ENCODE measurements around the gene PEPD. TPM values are rescaled to one million over a fixed set of nuclear protein-coding genes. Genes with fewer than 3 reads are reported as not detected.

PEPD gene
- total RNA-seq, 1 experiment from 2014 or later = 40.5 TPM

DNA sequence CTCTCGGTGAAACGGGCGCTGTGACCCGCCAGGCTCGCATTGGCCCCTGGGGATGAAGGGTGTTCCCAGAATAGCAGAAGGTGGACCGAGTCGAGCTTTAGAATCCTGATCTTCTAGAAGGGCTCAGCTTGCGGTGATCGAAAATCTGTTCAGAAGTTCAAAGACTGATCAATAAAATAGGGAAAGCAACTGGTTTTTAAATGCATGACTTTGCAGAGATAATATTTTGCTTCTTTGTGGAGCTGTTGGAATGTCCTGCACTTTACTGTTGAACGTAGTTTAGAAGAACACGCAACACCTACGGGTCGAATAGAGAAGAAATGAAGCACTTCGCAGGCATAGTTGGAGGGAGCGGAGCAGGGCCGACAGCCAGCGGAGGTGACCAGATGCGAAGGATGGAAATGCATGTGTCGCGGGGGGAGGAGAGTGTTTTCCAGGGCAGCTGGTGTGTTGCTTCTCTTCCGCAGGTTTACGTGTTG is 147.3 kb downstream of the PEPD start (continued):
- TF ChIP-seq POLR2AphosphoS5 (IDR thresholded peaks at IDR 0.05; ENCODE audit: low read depth, low read length) = no peak
- TF ChIP-seq, protein P1, sequence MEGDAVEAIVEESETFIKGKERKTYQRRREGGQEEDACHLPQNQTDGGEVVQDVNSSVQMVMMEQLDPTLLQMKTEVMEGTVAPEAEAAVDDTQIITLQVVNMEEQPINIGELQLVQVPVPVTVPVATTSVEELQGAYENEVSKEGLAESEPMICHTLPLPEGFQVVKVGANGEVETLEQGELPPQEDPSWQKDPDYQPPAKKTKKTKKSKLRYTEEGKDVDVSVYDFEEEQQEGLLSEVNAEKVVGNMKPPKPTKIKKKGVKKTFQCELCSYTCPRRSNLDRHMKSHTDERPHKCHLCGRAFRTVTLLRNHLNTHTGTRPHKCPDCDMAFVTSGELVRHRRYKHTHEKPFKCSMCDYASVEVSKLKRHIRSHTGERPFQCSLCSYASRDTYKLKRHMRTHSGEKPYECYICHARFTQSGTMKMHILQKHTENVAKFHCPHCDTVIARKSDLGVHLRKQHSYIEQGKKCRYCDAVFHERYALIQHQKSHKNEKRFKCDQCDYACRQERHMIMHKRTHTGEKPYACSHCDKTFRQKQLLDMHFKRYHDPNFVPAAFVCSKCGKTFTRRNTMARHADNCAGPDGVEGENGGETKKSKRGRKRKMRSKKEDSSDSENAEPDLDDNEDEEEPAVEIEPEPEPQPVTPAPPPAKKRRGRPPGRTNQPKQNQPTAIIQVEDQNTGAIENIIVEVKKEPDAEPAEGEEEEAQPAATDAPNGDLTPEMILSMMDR (IDR thresholded peaks at IDR 0.05 in 2 of 3, conservative IDR thresholded peaks at IDR 0.05 in 1 of 3; ENCODE audit: borderline replicate concordance in 1 of 3, insufficient read depth in 1 of 3, low read depth in 2 of 3, low read length in 2 of 3) = no peak
- TF ChIP-seq, protein P2, sequence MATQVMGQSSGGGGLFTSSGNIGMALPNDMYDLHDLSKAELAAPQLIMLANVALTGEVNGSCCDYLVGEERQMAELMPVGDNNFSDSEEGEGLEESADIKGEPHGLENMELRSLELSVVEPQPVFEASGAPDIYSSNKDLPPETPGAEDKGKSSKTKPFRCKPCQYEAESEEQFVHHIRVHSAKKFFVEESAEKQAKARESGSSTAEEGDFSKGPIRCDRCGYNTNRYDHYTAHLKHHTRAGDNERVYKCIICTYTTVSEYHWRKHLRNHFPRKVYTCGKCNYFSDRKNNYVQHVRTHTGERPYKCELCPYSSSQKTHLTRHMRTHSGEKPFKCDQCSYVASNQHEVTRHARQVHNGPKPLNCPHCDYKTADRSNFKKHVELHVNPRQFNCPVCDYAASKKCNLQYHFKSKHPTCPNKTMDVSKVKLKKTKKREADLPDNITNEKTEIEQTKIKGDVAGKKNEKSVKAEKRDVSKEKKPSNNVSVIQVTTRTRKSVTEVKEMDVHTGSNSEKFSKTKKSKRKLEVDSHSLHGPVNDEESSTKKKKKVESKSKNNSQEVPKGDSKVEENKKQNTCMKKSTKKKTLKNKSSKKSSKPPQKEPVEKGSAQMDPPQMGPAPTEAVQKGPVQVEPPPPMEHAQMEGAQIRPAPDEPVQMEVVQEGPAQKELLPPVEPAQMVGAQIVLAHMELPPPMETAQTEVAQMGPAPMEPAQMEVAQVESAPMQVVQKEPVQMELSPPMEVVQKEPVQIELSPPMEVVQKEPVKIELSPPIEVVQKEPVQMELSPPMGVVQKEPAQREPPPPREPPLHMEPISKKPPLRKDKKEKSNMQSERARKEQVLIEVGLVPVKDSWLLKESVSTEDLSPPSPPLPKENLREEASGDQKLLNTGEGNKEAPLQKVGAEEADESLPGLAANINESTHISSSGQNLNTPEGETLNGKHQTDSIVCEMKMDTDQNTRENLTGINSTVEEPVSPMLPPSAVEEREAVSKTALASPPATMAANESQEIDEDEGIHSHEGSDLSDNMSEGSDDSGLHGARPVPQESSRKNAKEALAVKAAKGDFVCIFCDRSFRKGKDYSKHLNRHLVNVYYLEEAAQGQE (IDR thresholded peaks at IDR 0.05; ENCODE audit: low read depth) = no peak
- no peak for TF ChIP-seq RAD21 (IDR thresholded peaks at IDR 0.05; ENCODE audit: low read depth)

DNA sequence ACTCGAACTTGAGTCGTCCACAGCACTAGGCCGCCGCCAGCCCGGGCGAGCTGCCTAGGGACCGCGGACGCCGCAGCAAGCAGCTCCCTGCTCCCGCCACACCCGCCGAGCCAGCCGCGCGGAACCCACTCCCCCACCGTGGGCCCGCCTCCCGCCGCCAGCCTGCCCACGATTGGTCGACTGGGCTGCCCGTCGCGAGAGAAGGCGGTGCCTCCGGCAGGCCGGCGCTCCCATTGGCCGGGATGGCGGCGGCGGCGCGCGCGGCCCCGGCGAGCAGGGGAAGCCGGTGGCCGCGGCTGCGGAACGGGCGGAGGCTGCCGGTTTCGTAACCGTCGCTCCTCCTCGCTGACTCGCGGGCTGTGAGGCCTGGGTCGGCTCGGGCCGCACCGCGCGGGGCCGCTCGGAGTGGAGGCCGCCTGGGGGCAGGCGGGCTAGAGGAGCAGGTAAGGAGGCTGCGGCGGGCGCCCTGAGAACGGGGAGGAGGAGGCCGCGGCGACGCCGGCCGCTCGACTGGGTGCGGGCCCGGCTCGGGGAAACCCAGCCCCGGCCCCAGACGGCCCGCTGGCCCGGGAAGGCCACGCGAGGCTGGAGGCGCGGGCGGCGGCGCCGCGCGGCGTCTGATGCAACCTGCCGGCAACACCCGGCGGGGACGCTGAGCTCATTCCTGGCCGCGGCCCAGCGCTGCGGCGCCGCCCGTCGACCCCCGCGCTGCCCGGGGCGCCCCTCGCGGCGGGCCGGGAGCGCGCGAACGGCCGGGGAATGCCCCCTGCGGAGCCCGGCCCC is 147.9 kb downstream of the PEPD start, which contains the start of gene CEBPG:
CEBPG (plus strand) TSS at position 257 of the 783 bp plus-strand sequence. CDS start 5,531 bp downstream, outside the sequence.
- peak; percentile 60 for DNase-seq (ENCODE audit: low read depth, low spot score)
- ChIA-PET RAD21 (ENCODE audit: low non-redundant PET in 1 of 2, low total read pairs in 2 of 2, uncharacterized antibody in 2 of 2, unreplicated experiment in 2 of 2) (interaction anchor here in 1 of 2 experiments (0.6 kb wide), 1 partner anchor 450 kb away, joined by 6 read pairs; no protein-coding TSS in a partner anchor), POLR2A (interaction anchor here (1.0 to 2.6 kb wide), 7 partner anchors 10 to 197 kb away, joined by 3 to 17 read pairs (median 5); partner anchors contain the start of gene CEBPA), CTCF (interaction anchor here (0.6 to 1.3 kb wide), 2 partner anchors 70 to 421 kb away, joined by 3 to 7 read pairs; no protein-coding TSS in a partner anchor)
- no TSS peak for BruUV-seq (replicated peaks)
- no peaks in the 10 kb centered on the region for H3K27me3 ChIP-seq (ENCODE audit: insufficient read depth, low read length)
- no peaks in the 10 kb centered on the region for H3K9me2 ChIP-seq (ENCODE audit: insufficient read depth)
- peak within 1 kb of the TSS; percentile 98 for H3K4me2 ChIP-seq (ENCODE audit: low read length)
- H3K4me1 ChIP-seq (ENCODE audit: control insufficient read depth in 1 of 2, insufficient read depth in 2 of 2, low read length in 2 of 2) = peaks cover 30 to 49% of the 10 kb centered on the region in 2 experiments
- H3K9ac ChIP-seq (ENCODE audit: low read length) = peak within 1 kb of the TSS; percentile 87
- peaks cover 25% of the 10 kb centered on the region; the same call in 1 of the 2 replicates for H4K20me1 ChIP-seq (ENCODE audit: insufficient read depth)
- H3K36me3 ChIP-seq (ENCODE audit: control insufficient read depth in 1 of 2, insufficient read depth in 2 of 2, low read length in 2 of 2) = no peaks in the 10 kb centered on the region
- no peaks in the 10 kb centered on the region for H3K9me3 ChIP-seq (ENCODE audit: control insufficient read depth in 1 of 2, insufficient read depth in 1 of 2, low read depth in 1 of 2, low read length in 2 of 2)
- TF ChIP-seq, protein P3, sequence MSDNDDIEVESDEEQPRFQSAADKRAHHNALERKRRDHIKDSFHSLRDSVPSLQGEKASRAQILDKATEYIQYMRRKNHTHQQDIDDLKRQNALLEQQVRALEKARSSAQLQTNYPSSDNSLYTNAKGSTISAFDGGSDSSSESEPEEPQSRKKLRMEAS (IDR thresholded peaks at IDR 0.05) = no peak
- TF ChIP-seq ZFX (IDR thresholded peaks at IDR 0.05) (peak; percentile 99), FOSL1 (IDR thresholded peaks at IDR 0.05; ENCODE audit: low read depth) (no peak), SIN3A (IDR thresholded peaks at IDR 0.05; ENCODE audit: low read depth) (peak; percentile 81), EZH2 (IDR thresholded peaks at IDR 0.05) (no peak), SP1 (IDR thresholded peaks at IDR 0.05; ENCODE audit: low read depth) (peak; percentile 84), POLR2A (IDR thresholded peaks at IDR 0.05; ENCODE audit: borderline replicate concordance, extremely low read depth, insufficient read depth, insufficient read length) (peak; percentile 85), YY1 (IDR thresholded peaks at IDR 0.05; ENCODE audit: extremely low read depth, insufficient replicate concordance, low read depth, low read length) (peak; percentile 41), CEBPB (IDR thresholded peaks at IDR 0.05; ENCODE audit: low read depth) (peak; percentile 51; the same call in 1 of the 2 replicates), POLR2AphosphoS5 (IDR thresholded peaks at IDR 0.05; ENCODE audit: low read depth, low read length) (peak; percentile 77)
- H3K79me2 ChIP-seq (ENCODE audit: insufficient read depth, low read length) = peaks cover 47% of the 10 kb centered on the region
- peak within 1 kb of the TSS; percentile 58 for H2AFZ ChIP-seq (ENCODE audit: low read depth, low read length, poor library complexity, severe bottlenecking)
- peak; percentile 91 for ATAC-seq
- intact Hi-C loops (cut with micrococcal nuclease) = loop anchor here (2.0 kb wide), 1 partner anchor 71 kb away; the partner anchor contains the start of gene CEBPA
- H3K4me3 ChIP-seq (replicated peaks in 1 of 2; ENCODE audit: low read depth in 1 of 2, low read length in 2 of 2) = peak within 1 kb of the TSS; percentile 90 to 94
- H3K27ac ChIP-seq (ENCODE audit: low read depth, low read length) = peak within 1 kb of the TSS; percentile 93

Data from HCT116 (cell line).